ENCODE results near the gene TIGD3. TPM values are rescaled to one million over a fixed set of nuclear protein-coding genes. Genes with fewer than 3 reads are reported as not detected.

Gene TIGD3
- total and polyA plus RNA-seq, 2 of the 13 experiments (the other 11 are each of a cell fraction or from before 2014, with no cell fraction given): 0.49 to 4.9 TPM

DNA sequence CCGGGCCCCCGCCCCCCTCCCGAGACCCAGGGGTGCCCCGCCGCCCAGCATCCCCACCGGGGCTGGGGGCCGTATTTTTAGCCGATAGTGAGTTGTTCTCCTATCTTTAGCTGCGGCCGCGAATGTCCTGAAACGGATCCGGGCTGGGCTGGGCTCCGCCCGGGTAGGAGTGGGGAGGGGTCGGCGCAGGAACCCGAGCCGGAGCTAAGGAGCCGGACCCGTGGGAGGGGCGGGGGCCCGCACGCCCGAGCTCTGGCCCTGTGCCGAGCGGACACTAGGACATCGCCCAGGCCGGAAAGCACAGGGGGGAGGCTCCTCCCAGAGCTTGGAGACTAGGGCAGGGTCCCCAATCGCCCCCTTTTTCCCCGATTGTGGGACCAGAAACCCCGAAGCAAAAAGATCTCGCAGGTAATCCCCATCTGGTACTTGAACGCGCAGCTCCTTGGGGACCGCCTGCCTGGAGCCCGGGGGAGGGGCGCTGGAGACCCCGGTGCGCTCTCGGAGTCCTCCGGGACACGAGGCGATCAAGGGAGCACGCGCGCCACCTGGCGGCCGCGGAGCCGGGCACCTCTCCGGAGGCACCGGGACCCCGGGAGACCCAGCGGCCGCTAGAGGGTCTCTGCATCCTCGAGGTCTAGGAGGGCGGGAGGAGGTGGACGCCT, 39.2 kb upstream of the TIGD3 start (continued):
- TF ChIP-seq, protein P1, sequence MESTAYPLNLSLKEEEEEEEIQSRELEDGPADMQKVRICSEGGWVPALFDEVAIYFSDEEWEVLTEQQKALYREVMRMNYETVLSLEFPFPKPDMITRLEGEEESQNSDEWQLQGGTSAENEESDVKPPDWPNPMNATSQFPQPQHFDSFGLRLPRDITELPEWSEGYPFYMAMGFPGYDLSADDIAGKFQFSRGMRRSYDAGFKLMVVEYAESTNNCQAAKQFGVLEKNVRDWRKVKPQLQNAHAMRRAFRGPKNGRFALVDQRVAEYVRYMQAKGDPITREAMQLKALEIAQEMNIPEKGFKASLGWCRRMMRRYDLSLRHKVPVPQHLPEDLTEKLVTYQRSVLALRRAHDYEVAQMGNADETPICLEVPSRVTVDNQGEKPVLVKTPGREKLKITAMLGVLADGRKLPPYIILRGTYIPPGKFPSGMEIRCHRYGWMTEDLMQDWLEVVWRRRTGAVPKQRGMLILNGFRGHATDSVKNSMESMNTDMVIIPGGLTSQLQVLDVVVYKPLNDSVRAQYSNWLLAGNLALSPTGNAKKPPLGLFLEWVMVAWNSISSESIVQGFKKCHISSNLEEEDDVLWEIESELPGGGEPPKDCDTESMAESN (CRISPR knock-in tag; conservative IDR thresholded peaks at IDR 0.05): peak; percentile 51; the same call in 1 of the 2 replicates
- TF ChIP-seq HMG20A (CRISPR knock-in tag; IDR thresholded peaks at IDR 0.05; ENCODE audit: borderline replicate concordance): no peak
- TF ChIP-seq, protein P2, sequence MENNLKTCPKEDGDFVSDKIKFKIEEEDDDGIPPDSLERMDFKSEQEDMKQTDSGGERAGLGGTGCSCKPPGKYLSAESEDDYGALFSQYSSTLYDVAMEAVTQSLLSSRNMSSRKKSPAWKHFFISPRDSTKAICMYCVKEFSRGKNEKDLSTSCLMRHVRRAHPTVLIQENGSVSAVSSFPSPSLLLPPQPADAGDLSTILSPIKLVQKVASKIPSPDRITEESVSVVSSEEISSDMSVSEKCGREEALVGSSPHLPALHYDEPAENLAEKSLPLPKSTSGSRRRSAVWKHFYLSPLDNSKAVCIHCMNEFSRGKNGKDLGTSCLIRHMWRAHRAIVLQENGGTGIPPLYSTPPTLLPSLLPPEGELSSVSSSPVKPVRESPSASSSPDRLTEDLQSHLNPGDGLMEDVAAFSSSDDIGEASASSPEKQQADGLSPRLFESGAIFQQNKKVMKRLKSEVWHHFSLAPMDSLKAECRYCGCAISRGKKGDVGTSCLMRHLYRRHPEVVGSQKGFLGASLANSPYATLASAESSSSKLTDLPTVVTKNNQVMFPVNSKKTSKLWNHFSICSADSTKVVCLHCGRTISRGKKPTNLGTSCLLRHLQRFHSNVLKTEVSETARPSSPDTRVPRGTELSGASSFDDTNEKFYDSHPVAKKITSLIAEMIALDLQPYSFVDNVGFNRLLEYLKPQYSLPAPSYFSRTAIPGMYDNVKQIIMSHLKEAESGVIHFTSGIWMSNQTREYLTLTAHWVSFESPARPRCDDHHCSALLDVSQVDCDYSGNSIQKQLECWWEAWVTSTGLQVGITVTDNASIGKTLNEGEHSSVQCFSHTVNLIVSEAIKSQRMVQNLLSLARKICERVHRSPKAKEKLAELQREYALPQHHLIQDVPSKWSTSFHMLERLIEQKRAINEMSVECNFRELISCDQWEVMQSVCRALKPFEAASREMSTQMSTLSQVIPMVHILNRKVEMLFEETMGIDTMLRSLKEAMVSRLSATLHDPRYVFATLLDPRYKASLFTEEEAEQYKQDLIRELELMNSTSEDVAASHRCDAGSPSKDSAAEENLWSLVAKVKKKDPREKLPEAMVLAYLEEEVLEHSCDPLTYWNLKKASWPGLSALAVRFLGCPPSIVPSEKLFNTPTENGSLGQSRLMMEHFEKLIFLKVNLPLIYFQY (CRISPR knock-in tag; IDR thresholded peaks at IDR 0.05; ENCODE audit: borderline replicate concordance): no peak
- peak; percentile 84 for TF ChIP-seq ZNF263 (CRISPR knock-in tag; IDR thresholded peaks at IDR 0.05)
- 0 out of 2 replicates have a peak, but pooled peaks have one; percentile 9 for TF ChIP-seq ZNF33B (CRISPR knock-in tag; IDR thresholded peaks at IDR 0.05)
- no peak for TF ChIP-seq ZSCAN12 (CRISPR knock-in tag; IDR thresholded peaks at IDR 0.05)
- peak; percentile 77 for TF ChIP-seq RBM39 (IDR thresholded peaks at IDR 0.05; ENCODE audit: low read depth, low read length, poor library complexity, severe bottlenecking)
- TF ChIP-seq, protein P3, sequence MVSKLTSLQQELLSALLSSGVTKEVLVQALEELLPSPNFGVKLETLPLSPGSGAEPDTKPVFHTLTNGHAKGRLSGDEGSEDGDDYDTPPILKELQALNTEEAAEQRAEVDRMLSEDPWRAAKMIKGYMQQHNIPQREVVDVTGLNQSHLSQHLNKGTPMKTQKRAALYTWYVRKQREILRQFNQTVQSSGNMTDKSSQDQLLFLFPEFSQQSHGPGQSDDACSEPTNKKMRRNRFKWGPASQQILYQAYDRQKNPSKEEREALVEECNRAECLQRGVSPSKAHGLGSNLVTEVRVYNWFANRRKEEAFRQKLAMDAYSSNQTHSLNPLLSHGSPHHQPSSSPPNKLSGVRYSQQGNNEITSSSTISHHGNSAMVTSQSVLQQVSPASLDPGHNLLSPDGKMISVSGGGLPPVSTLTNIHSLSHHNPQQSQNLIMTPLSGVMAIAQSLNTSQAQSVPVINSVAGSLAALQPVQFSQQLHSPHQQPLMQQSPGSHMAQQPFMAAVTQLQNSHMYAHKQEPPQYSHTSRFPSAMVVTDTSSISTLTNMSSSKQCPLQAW (CRISPR knock-in tag; IDR thresholded peaks at IDR 0.05): peak; percentile 74
- 0 out of 2 replicates have a peak, but pooled peaks have one; percentile 31 for TF ChIP-seq ZSCAN29 (CRISPR knock-in tag; conservative IDR thresholded peaks at IDR 0.05)
- no peak for TF ChIP-seq TBL1XR1 (IDR thresholded peaks at IDR 0.05; ENCODE audit: borderline replicate concordance, low read length, partially characterized antibody)
- 0 out of 2 replicates have a peak, but pooled peaks have one; percentile 64 for TF ChIP-seq ZNF331 (CRISPR knock-in tag; IDR thresholded peaks at IDR 0.05)
- no peak for TF ChIP-seq ZNF383 (CRISPR knock-in tag; IDR thresholded peaks at IDR 0.05; ENCODE audit: borderline replicate concordance)
- no peak; the same call in 1 of the 2 replicates for TF ChIP-seq REPIN1 (CRISPR knock-in tag; IDR thresholded peaks at IDR 0.05; ENCODE audit: borderline replicate concordance, low read depth)
- no peak; the same call in none of the 2 replicates for TF ChIP-seq SP4 (CRISPR knock-in tag; IDR thresholded peaks at IDR 0.05)
- TF ChIP-seq, protein P4, sequence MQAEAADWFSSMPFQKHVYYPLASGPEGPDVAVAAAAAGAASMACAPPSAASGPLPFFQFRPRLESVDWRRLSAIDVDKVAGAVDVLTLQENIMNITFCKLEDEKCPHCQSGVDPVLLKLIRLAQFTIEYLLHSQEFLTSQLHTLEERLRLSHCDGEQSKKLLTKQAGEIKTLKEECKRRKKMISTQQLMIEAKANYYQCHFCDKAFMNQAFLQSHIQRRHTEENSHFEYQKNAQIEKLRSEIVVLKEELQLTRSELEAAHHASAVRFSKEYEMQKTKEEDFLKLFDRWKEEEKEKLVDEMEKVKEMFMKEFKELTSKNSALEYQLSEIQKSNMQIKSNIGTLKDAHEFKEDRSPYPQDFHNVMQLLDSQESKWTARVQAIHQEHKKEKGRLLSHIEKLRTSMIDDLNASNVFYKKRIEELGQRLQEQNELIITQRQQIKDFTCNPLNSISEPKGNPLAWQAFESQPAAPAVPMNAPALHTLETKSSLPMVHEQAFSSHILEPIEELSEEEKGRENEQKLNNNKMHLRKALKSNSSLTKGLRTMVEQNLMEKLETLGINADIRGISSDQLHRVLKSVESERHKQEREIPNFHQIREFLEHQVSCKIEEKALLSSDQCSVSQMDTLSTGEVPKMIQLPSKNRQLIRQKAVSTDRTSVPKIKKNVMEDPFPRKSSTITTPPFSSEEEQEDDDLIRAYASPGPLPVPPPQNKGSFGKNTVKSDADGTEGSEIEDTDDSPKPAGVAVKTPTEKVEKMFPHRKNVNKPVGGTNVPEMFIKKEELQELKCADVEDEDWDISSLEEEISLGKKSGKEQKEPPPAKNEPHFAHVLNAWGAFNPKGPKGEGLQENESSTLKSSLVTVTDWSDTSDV (CRISPR knock-in tag; IDR thresholded peaks at IDR 0.05): 0 out of 2 replicates have a peak, but pooled peaks have one; percentile 6
- TF ChIP-seq KDM3A (CRISPR knock-in tag; IDR thresholded peaks at IDR 0.05; ENCODE audit: low read depth): peak; percentile 94; the same call in 1 of the 2 replicates
- no peak for TF ChIP-seq SSRP1 (CRISPR knock-in tag; IDR thresholded peaks at IDR 0.05)
- no peak for TF ChIP-seq ZNF83 (CRISPR knock-in tag; IDR thresholded peaks at IDR 0.05; ENCODE audit: borderline replicate concordance)
- TF ChIP-seq FOXA3 (CRISPR knock-in tag; IDR thresholded peaks at IDR 0.05): no peak
